Osteocyte (in vitro differentiated cells): ENCODE results near the gene TRAK1. TPM values are rescaled to one million over a fixed set of nuclear protein-coding genes. Genes with fewer than 3 reads are reported as not detected.

Experiments
- DNase-seq: peaks from one replicate; pipeline ENCODE4 v3.0.0; 2021; ENCODE audit warnings: mixed read lengths; ENCODE audit not compliant: unreplicated experiment; ENCODE audit errors: extremely low spot score
- H3K27ac Mint-ChIP-seq: one replicate; pipeline ENCODE4 v1.8.0; 2021; ENCODE audit warnings: mild to moderate bottlenecking, mixed read lengths; ENCODE audit not compliant: unreplicated experiment
- H3K27me3 Mint-ChIP-seq: one replicate; pipeline ENCODE4 v1.8.0; 2021; ENCODE audit warnings: mixed read lengths; ENCODE audit not compliant: unreplicated experiment
- H3K36me3 Mint-ChIP-seq: one replicate; pipeline ENCODE4 v1.8.0; 2021; ENCODE audit warnings: mixed read lengths; ENCODE audit not compliant: unreplicated experiment
- H3K4me1 Mint-ChIP-seq: one replicate; pipeline ENCODE4 v1.8.0; 2021; ENCODE audit warnings: mixed read lengths; ENCODE audit not compliant: unreplicated experiment
- H3K4me3 Mint-ChIP-seq: one replicate; pipeline ENCODE4 v1.8.0; 2021; ENCODE audit warnings: mild to moderate bottlenecking, moderate library complexity, mixed read lengths; ENCODE audit not compliant: unreplicated experiment
- H3K9me3 Mint-ChIP-seq: one replicate; pipeline ENCODE4 v1.8.0; 2021; ENCODE audit warnings: mixed read lengths; ENCODE audit not compliant: unreplicated experiment
- total RNA-seq: library from RNA; stranded (reverse); gene quantifications from 2 replicates; pipeline ENCODE4 v1.2.1, GENCODE V29; 2021
- TF ChIP-seq, protein P1 (sequence below): fragments of 200-600 bp; sonication (generic); IDR thresholded peaks from 2 replicates; pipeline ENCODE4 v1.5.0; 2021; ENCODE audit warnings: antibody characterized with exemption, mild to moderate bottlenecking, moderate library complexity

Gene TRAK1
- total RNA-seq, 1 donor from 2014 or later = 30.7 TPM

DNA sequence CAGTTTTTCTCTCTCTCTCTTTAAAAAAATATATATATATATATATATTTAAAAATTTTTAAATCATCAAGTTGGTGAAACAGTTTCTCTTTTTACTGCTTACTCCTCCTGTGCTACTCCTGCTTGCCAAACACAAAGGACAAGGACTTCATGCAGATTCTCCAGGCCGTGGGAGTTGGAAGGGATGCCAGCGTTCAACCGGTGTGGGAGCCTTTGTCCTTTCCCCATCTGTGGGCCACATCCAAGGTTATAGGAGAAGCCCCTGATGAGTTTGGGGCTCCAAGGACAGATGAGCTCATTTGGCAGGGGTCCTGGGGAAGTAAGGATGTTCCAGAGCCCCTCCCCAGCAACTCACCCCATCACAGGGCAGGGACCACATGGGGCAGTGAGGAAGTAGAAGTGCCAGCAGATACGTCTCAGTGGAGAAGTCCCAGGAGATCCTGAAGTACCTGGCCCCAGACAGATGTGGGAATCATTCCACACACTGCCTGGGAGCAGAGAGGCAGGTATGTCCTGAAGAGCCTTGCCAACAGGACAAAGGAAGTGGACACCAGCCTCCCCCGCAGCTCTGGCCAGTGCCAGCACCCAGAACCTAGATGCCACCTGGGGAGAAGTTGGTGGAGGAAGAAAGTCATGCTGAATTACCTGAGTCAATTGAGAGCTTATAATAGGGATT lies 138.2 kb downstream of the TRAK1 start:
- no peak overlapping the region for H3K27ac Mint-ChIP-seq
- H3K36me3 Mint-ChIP-seq = peaks cover 10% of the 10 kb centered on the region
- no peak overlapping the region for H3K4me3 Mint-ChIP-seq
- peaks cover 6% of the 10 kb centered on the region for H3K4me1 Mint-ChIP-seq
- DNase-seq = no peak
- H3K27me3 Mint-ChIP-seq = peaks cover 7% of the 10 kb centered on the region
- TF ChIP-seq, protein P1, sequence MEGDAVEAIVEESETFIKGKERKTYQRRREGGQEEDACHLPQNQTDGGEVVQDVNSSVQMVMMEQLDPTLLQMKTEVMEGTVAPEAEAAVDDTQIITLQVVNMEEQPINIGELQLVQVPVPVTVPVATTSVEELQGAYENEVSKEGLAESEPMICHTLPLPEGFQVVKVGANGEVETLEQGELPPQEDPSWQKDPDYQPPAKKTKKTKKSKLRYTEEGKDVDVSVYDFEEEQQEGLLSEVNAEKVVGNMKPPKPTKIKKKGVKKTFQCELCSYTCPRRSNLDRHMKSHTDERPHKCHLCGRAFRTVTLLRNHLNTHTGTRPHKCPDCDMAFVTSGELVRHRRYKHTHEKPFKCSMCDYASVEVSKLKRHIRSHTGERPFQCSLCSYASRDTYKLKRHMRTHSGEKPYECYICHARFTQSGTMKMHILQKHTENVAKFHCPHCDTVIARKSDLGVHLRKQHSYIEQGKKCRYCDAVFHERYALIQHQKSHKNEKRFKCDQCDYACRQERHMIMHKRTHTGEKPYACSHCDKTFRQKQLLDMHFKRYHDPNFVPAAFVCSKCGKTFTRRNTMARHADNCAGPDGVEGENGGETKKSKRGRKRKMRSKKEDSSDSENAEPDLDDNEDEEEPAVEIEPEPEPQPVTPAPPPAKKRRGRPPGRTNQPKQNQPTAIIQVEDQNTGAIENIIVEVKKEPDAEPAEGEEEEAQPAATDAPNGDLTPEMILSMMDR = no peak
- no peaks in the 10 kb centered on the region for H3K9me3 Mint-ChIP-seq

DNA sequence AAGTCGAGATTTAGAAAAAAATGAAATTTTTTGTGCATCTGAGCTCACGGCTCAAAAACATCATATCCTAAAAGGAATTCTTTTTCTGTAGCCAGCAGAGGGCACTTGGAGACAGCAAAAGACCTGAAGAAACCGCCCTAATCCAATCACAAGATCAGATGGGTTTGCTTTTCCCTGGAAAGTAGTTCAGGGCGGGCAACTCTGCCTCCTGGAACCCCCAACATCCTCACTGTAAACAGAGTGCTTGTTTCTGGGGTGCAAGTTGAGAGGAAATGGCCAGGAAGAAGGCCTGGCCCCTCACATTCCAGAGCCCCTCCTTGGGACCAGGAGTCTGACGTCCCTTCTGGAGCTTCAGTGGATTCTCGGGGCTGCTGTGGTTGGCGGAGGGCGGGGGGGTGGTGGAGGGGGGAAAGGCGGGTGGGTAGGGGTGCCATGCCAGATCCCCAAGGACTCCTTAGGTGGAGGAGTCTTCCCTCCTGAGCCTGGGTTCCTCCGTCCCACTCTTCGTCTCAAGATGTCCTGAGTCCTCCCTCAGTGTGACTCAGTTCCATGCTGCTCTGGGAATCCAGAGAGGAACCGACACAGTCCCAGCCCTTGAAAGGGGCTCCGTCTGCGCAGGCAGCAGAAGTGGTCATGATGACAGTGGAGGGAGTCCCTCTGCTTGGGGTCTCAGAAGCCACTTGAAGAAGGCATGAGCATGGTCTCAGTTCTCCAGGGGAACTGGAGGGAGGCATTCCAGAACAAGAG lies 139.0 kb downstream of the TRAK1 start:
- no peak overlapping the region for H3K4me3 Mint-ChIP-seq
- no peak for DNase-seq
- H3K36me3 Mint-ChIP-seq = peaks cover 7% of the 10 kb centered on the region
- peaks cover 14% of the 10 kb centered on the region for H3K27me3 Mint-ChIP-seq
- peak overlapping the region; percentile 28 for H3K27ac Mint-ChIP-seq
- TF ChIP-seq, protein P1 = peak; percentile 72
- peaks cover 4% of the 10 kb centered on the region for H3K4me1 Mint-ChIP-seq
- peaks cover 2% of the 10 kb centered on the region for H3K9me3 Mint-ChIP-seq

DNA sequence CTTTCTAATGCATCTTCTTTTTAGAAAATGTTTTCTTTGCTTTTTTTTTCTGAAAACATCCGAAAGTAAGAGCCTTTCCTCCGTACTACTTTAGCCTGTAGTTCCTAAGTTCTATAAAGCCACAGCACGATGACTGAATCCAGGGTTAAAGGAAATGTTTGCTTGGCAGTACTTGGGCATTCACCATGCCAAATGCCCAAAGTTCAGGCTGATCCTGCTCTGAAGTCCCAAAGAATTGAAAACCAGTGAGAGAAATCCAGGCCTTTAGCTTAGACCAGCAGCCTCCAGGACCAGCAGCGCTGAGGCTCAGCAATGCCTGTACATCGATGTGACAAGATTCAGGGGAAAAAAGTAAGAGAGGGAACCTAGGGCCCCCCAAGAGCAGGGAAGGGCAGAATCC lies 139.7 kb downstream of the TRAK1 start:
- Mint-ChIP-seq H3K4me3 (no peak overlapping the region), H3K27ac (no peak overlapping the region), H3K9me3 (peaks cover 5% of the 10 kb centered on the region), H3K4me1 (peaks cover 3% of the 10 kb centered on the region), H3K36me3 (peaks cover under 1% of the 10 kb centered on the region), H3K27me3 (peaks cover 20% of the 10 kb centered on the region)
- TF ChIP-seq, protein P1 = no peak
- DNase-seq = no peak

DNA sequence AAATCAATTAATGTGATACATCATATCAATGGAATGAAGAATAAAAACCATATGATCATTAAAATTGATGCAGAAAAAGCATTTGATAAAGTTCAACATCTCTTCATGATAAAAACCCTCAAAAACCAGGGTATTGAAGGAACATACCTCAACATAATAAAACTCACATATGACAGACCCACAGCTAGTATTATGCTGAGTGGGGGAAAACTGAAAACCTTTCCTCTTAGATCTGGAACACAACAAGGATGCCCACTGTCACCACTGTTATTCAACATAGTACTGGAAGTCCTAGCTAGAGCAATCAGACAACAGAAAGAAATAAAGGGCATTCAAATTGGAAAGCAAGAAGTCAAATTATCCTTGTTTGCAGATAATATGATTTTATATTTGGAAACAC lies 144.4 kb downstream of the TRAK1 start:
- Mint-ChIP-seq H3K36me3 (no peaks in the 10 kb centered on the region), H3K4me3 (no peak overlapping the region), H3K4me1 (no peaks in the 10 kb centered on the region), H3K27ac (no peak overlapping the region), H3K27me3 (peaks cover 25% of the 10 kb centered on the region), H3K9me3 (peaks cover 14% of the 10 kb centered on the region)
- TF ChIP-seq, protein P1 = no peak
- DNase-seq = no peak

DNA sequence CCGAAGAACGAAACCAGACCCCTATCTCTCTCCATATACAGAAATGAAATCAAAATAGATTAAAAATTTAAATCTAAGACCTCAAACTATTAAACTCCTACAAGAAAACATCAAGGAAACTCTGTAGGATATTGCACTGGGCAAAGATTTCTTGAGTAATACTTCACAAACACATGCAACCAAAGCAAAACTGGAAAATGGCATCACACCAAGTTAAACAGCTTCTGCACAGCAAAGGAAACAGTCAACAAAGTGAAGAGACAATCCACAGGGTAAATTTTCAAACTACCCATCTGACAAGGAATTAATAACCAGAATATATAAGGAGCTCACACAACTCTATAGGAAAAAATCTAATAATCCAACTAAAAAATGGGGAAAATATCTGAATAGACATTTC lies 145.5 kb downstream of the TRAK1 start:
- H3K4me1 Mint-ChIP-seq = no peaks in the 10 kb centered on the region
- H3K27me3 Mint-ChIP-seq = peaks cover 25% of the 10 kb centered on the region
- H3K4me3 Mint-ChIP-seq = no peak overlapping the region
- H3K9me3 Mint-ChIP-seq = peaks cover 14% of the 10 kb centered on the region
- no peak overlapping the region for H3K27ac Mint-ChIP-seq
- no peaks in the 10 kb centered on the region for H3K36me3 Mint-ChIP-seq
- TF ChIP-seq, protein P1 = no peak
- DNase-seq = no peak
